SW480 (cell line): ENCODE measurements around the gene CENPE.

Experiments
- DNase-seq: peaks from one replicate; pipeline ENCODE4 v3.0.0-alpha.2; 2016; ENCODE audit warnings: low spot score

Gene CENPE

DNA sequence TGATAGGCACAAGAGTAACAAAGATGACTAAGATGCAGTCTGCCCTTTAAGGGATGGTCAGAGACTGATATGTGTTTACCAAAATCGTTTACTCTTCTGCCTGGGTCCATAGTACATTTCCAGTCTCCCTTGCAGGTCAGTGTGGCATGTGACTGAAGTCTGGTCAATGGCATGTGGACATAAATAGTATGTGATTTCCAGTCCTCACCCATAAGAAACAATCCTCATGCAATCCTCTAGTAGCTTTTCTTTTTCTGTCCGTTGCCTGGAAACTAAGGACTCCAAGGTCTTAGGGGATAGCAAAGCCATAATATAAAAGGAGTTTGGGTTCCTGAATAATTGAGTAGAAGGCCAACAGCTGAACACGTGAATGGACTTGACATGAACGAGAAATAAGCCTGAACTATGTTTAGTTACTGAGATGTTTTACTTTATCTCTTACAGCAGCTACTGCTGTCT is 122.7 kb downstream of the CENPE start:
- DNase-seq = peak; percentile 4

DNA sequence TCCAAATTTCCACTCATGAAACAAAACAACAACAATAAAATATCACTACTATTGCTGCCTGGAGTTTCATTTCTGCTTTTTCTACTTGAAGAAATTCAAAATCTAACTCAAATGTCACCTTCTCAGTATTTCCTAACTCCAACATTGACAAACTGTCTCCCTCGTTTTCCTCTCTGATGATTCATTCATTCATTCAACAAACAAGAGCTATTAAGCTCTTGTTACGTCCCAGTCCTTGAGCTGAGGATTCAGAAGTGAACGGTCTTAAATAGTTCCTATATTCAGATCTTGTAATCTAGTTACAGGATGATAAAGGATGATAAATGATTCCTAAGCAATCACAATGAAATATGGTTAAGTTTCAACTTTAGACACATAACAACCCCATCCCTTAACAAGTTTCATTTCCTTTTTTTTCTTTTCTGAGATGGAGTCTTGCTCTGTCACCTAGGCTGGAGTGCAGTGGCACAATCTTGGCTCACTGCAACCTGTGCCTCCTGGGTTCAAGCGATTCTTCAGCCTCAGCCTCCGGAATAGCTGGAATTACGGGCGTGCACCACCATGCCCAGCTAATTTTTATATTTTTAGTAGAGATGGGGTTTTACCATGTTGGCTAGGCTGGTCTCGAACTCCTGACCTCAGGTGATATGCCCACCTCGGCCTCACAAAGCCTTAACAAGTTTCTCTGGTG is 123.3 kb downstream of the CENPE start:
- no peak for DNase-seq

DNA sequence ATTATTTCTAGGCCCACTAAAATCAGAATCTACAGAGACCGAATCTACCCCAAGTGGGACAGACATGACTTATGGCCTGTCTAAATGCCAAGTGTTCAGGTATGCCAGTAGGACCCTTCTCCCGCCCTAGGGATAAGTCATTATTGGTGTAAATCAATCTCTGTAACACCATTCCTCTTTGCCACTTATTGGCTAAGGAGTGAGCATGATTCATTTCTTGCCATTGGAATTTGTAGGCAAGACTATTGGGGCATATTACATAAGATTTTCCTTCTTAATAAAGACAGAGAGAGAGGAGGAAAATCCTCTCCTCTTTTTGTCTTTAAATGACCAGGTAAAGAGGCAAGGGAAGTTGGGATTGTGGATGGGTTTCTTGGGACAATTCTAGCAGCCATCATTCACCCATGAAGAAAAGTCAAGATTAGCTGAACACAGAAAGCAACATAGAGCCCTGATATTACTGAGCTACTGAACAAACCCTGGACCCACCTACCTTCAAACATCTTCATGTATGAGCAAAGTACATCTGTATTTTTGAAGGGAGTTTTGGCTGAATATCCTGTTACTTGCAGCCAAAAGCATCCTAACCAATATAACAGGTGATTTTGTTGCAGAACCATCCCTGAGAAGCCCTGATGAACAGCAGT is 124.2 kb downstream of the CENPE start:
- DNase-seq = no peak

DNA sequence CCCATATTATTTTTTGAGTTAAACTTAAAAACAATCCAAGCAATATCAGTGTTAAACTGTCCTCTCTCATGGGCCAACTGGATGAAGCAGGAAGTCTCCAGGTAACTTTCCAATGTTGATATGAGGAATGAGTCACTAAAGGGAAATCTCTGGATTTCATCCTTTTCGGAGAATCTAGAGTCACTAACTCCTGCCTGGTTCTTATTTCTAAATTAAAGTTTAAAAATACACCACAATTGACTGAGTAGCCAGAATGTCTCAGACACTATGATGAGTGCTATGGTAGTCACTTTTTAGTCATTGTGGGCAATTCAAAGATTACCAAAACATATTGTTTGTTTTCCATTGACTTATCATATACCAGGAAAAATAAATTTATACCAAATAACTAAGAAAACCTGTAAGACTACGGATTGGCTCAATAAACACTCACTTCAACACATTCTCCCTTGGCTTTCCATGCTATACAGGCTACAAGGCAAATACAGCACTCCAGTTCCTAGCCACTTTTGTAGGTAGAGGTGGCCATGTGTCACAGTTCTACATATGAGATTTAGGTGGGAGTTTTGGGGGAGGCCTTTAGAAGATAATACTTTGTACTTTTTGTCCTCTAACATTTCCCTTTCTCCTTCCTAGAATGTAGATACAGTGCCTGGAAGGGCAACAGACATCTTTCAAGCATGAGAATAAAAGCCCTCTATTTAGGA is 130.1 kb downstream of the CENPE start:
- no peak for DNase-seq

DNA sequence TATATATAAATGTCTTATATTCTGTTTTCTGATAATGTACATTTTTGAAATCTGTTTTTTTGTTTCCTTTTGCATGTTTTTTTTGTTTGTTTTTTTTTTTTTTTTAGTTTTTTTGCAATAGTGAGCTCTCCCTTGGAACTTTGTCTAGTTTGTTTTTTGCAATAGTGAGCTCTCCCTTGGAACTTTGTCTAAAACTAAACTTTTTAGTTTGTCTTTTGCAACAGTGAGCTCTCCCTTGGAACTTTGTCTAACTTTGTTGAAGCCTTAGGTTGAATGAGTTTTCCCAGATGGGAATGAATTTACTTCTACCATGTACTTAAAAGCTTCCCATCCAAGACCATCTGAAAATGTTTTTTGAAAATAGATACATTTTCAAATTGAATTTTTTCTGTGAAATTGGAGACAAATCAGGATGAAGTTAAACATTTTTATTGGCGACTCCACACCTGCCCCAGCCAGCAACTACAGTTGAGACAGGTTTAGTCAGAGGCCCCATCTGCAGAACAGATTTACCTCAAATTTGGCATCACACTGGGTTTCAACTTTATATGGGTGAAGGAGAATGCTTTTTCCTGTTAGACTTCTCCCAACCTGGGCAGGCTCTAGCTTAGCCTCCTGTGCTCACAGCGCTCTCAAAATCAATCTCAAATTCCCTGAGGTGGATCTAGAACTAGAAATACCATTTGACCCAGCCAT is 137.5 kb downstream of the CENPE start:
- no peak for DNase-seq
